Skeletal muscle cell (primary cell): ENCODE measurements around the gene SETBP1.

ENCODE experiments used
- DNase-seq: peaks from one replicate; pipeline ENCODE4 v3.0.0-alpha.2; 2010; ENCODE audit warnings: low read depth
- H3K4me3 ChIP-seq: 2 replicates; pipeline ENCODE4 v1.5.1; 2011; ENCODE audit warnings: low read depth, mild to moderate bottlenecking, control low read depth, low read length, moderate library complexity

Gene SETBP1

GRCh38 chr18:44823782-44824181 is 143.1 kb downstream of the SETBP1 start:
- H3K4me3 ChIP-seq: no peak overlapping the region
- DNase-seq: peak; percentile 71

DNA sequence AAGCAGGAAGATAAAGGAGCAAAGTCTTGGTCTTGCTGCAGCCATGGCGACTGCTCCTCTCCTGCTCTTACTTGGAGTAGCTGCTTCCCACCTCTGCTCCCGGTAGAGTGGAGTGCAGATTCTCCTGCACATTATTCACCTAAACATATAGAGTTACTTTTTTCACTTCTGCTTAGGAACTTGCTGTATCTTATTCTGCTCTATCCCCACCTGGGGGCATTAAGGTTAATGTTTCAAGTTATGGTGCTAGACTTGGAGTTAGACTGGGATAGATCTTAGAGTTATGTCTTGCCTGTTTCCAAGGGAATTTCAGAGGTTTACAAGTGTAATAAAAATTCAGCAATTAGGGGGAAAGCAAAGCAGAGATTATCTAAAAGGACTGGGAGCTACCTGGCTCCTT is 144.2 kb downstream of the SETBP1 start:
- DNase-seq: no peak
- H3K4me3 ChIP-seq: no peak overlapping the region

DNA sequence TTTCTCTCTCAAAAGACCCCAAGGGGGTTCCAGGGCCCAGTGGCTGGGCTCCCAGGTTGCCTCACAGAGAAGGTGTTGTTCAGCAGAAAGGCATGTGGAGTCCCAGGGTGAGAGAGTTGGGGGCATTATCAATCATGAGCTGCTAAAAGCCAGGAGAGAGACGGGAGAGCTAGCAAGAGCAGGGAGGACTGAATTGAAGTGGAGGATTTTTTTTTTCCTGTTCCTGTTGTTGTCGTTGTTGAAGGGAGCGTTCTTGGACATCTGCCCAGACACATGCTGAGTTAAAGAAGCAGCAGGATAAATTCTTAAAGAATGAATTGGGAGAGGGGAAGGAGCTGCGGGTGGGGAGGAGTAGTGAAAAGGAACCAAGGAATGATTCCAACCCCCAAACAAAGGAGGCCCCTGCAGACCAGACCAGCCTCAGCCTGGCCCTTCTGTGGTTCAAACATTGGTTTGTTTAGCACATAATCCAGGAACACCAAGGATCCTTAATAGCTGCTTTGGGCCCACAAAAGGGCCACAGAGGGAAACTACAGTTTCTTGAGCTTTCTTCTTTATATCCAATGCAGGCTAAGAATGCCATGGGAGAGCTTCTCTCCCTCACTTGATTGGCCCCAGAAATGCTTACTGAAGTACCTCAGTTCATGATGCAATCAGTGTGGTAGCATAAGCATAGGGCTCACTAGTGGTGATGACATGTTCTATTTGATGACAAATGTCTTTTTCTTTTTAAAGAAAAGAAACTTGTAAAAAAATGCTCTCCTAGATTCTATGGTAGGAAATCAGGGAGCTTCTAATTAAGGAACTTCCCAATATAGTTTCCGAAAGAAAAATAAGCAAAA is 146.0 kb downstream of the SETBP1 start:
- H3K4me3 ChIP-seq: no peak overlapping the region
- DNase-seq: peak; percentile 97

DNA sequence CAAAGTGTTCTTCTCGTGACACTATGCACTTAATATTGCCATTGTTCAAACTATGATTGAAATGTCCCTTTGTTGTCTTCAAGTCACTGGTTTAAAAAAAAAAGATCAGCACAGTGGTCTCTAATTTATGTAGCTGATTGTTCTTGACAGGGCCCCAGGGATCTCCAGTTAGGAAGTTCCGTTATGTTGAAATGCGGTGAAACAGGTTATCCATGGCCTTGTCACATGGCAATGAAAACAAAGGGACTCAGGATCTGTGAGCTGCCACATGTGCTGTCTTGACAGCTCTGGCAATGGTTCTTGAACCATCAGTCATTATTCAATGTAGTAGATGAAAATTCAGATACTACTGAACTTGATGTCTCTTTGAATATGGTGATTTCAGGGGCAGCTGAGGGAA is 147.4 kb downstream of the SETBP1 start:
- DNase-seq: no peak
- H3K4me3 ChIP-seq: no peak overlapping the region

DNA sequence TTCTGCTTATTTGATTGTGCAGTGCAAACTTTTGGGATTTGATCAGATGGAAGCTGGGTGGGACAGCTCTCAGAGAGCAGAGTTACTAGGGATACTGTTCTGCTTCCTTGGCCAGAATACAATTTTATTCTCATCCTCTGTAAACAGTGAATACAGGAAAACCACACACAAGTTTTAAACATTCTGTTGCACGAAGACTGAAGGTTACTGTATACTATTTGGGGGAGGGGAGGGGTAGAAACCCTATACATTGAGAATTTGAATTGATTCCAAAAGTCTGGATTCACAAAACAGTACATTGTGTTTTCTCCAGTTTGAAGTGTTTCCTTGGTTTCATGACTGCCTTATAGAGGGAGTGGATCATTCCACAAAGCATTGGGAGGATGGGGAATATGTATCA is 149.9 kb downstream of the SETBP1 start:
- H3K4me3 ChIP-seq: no peak overlapping the region
- DNase-seq: peak; percentile 43

DNA sequence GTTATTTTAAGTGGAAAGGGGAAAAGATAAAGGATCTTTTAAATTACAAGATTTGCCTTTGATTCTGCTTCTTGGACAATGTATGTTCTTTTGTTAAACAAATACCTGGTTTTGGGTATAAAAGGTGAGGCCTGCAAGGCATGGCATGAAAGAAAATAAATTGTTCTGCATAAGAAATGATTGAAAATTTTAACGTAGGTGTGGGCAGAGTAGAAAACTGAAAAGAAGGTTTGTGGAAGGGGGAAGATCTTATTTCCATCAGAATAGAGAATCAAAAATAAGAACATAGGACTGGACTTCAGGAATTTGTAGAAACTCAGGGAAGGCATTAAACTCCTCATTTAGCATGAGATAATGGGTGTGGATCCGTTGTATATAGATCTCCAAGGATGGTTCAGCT is 153.1 kb downstream of the SETBP1 start:
- no peak overlapping the region for H3K4me3 ChIP-seq
- DNase-seq: no peak

DNA sequence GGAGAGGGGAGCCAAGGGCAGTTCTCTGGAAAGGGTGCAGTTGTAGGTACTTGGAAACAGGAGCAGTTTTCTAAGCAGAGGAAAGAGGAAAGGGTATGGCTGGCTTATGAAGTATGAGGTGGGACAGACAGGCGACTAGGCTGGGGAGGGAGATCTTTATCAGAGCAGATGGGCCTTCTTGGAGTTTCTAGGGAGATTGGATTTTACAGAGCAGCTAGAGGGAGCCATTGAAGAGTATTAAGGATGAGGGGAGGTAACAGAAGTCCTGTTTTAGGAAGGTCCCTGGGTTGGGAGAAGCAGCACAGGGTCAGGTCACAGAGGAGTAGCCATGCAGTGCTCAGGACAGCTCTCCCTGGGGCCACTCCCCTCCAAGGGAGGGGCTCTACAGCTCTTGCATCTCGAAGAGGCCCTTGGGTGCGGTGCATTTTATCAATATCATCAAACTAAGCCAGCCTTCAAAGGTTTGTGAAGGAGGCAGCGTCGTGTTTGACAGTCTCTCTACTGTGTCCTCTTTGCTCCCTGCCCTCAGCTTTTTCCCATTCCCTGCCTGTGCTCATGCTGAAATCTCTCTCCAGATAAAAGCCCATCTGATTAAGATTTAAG is 154.3 kb downstream of the SETBP1 start:
- no peak for DNase-seq
- no peak overlapping the region for H3K4me3 ChIP-seq

DNA sequence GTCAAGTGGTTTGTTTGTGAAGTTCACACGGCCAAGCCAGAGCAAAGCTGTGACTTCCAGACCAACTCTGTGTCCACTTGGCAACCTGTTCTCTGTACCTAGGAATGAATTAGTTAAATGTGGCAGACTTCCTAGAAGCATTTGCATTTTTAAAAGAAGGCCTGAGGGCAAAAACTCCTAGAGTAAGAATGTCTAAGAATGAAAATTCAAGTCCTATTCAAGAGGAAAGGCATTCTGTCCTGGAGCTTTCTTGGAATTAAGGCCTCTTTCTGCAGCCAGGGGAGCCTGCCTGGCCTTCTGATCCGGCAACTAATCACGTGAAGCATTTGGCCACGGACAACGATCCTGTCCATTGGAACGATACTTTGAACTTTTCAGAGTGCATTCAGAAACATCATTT is 155.0 kb downstream of the SETBP1 start:
- DNase-seq: no peak

DNA sequence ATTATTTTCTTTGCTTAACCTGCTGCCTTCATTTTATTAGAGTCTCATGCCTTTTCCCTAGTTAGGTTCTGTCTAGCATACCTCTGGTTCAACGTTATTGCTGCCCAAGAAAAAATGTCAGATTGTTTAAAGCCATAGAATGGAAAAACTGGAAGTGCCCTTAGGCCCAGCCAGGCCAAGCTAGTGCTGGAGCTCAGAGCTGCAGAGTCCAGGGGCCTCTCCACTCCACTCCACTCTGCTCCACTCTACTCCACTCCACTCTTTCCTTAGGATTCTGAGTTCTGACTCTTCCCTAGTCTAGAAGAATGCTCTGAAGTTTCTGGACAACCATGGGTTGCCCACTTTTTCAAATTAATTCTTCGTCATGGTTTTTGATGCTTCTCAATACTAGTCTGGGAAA is 155.6 kb downstream of the SETBP1 start:
- DNase-seq: no peak
- H3K4me3 ChIP-seq: no peak overlapping the region

More for the DNA sequence above, 155.0 kb downstream of the SETBP1 start:
- H3K4me3 ChIP-seq: no peak overlapping the region

DNA sequence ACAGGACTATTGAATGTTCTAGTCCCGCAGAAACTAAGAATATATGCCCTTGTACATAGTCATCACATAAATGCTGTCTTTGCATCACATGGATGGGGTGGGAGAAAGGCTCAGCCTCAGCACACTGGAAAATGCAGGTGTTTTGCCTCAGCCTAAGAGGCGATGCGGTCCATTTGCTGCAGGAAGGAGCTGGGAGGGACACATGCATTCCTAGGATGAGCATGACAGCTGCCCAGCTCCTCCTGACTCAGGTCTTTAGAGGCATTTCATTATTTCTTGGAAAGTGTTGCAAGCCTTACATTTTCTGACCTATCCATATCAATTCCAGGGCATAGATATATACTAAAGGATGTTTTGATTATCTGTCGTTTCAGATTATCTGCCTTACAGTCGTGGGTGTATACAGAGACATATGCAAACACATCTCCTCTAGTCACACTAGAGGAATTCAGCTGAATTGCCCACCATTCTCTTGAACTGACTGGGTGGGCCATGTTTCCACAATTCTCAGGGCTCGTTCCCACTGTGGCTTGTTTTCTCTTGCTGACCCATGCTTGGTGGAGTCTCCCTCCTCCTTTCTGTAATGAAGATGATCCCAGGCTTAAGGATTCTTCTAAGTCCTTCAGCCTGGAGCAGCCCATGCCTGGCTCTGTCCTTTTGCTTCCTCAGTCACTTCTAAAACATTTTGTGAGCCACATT is 156.9 kb downstream of the SETBP1 start:
- DNase-seq: no peak
- no peak overlapping the region for H3K4me3 ChIP-seq

- no peak for DNase-seq
- no peak overlapping the region for H3K4me3 ChIP-seq
Observed at GRCh38 chr18:44838971-44839666, 158.4 kb downstream of the SETBP1 start.

DNA sequence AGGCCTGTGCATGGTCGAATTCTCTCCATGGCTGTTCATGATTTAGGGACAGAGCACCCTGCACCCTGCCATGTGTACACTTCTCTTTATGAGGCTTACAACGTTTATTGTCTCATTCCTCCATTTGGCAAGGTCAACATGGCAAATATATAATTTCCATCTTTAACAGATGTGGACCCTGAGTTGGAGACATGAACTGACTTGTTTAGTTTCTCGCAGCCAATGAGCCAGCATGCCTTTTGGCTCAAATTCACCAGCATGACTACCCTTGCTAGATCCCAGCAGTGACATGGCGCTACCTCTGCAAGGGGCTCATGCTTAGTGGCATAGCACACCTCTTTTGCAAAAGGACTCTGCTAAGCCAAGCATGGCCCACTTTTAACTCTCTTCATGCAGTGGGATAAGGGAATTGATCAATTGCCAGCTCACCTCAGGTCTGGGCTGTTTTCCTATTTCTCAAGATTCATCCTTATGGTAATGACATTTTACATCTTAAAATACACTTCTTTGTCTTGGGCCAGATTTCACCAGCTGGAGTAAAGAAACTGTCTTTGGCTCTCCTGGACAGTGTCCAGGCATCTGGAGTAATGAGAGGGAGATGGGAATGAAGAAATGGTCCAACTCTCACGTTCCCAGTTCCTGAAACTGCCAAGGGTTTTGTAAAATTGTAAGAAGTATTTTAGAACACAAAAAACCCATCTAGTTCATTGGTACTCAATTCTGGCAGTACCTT is 159.5 kb downstream of the SETBP1 start:
- DNase-seq: peak; percentile 34

DNA sequence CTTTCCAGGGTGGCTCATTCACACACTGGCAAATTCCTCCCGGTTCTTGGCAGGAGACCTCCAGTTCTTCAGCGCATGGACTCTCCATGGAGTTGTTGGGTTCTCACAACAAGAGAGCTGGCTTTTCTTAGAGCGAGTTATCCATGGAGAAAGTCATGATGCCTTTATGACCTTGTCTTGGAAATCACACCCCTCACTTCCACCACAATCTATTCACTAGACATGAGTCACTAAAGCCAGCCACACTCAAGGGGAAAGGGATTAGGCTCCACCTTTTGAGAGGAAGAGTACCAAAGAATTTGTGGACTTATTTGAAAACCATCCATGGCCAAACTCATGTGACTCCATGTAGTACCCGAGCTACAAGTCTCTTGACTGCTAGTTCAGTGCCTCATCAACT is 160.5 kb downstream of the SETBP1 start:
- no peak for DNase-seq
- H3K4me3 ChIP-seq: no peak overlapping the region

More for the DNA sequence above, 159.5 kb downstream of the SETBP1 start:
- H3K4me3 ChIP-seq: no peak overlapping the region

GRCh38 chr18:44841752-44842587 is 161.3 kb downstream of the SETBP1 start:
- H3K4me3 ChIP-seq: no peak overlapping the region
- no peak for DNase-seq

DNA sequence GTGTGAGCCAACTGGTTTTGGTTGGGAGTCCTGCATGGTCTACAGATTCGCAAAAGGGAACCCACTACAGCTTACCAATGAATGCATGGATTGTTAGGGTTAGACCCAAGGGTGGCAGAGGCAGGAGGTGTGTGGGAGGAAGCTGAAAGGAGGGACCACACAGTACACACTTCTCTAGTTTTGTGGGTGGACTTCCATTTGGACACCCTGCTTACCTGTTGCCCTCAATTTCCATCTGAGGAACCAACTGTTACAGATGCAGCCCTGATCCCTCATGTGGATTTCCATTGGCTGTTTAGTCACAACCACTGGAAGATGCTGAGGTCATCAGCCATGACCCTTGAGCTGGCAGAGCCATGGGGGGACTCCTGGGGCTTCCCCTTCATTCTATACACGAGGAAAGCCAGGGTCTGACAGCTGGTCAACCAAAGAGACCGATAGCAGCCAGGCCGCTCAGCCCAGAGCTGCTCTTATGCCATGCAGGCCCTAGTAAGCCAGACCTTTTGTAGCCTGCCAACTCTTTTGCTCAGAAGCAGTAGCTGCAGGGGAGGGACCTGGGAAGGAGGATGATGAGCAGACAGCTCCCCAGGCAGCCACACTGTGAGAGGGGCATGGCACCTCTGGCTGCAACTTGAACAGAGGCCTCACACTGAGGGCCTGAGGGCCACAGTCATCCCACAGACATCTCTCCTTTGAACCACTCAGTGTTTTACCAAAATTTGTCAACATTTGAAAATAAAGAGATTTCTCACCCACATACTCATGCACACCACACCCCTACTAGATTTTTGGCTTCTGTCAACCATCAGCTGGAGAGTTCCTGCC is 162.1 kb downstream of the SETBP1 start:
- no peak overlapping the region for H3K4me3 ChIP-seq
- no peak for DNase-seq

GRCh38 chr18:44844486-44844885 is 163.8 kb downstream of the SETBP1 start:
- H3K4me3 ChIP-seq: no peak overlapping the region
- DNase-seq: no peak

DNA sequence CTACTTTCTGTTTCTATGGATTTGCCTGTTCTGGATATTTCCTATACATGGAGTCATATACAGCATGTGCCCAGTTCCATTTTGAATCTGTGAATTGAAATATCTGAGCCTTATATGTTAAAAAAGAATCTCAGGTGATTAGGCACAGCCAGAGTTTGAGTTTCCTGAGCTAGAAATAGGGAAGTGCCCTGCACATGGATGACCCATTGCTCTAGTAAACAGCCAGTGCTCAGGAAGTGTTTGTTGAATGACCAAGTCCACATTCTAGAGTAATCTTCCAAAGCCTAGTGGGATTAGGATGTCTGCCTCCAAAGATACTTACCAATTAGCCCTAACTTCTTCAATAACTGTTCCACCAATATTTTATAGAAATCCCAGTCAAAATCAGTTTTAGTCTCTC is 165.8 kb downstream of the SETBP1 start:
- no peak overlapping the region for H3K4me3 ChIP-seq
- DNase-seq: no peak
